ENCODE data around the gene SH3RF3.

The SH3RF3 gene

GRCh38 chr2:109332880-109333279 is 203.9 kb downstream of the SH3RF3 start:
- no peak for DNase-seq (ENCODE audit: low read depth in 2 of 2)

GRCh38 chr2:109333414-109334210 is 204.6 kb downstream of the SH3RF3 start:
- DNase-seq (ENCODE audit: low read depth in 2 of 2): no peak

GRCh38 chr2:109335631-109336176 is 206.7 kb downstream of the SH3RF3 start:
- DNase-seq (ENCODE audit: low read depth in 2 of 2): no peak

GRCh38 chr2:109336296-109336695 is 207.3 kb downstream of the SH3RF3 start:
- no peak for DNase-seq (ENCODE audit: low read depth in 2 of 2)

- DNase-seq (ENCODE audit: low read depth in 2 of 2): no peak
Observed at GRCh38 chr2:109337221-109337620, 208.2 kb downstream of the SH3RF3 start.

GRCh38 chr2:109339519-109339966 is 210.5 kb downstream of the SH3RF3 start:
- no peak for DNase-seq (ENCODE audit: low read depth in 2 of 2)

- no peak for DNase-seq (ENCODE audit: low read depth in 2 of 2)
Observed at GRCh38 chr2:109340381-109340780, 211.4 kb downstream of the SH3RF3 start.

- no peak for DNase-seq (ENCODE audit: low read depth in 2 of 2)
Observed at GRCh38 chr2:109341355-109342255, 212.6 kb downstream of the SH3RF3 start.

- no peak for DNase-seq (ENCODE audit: low read depth in 2 of 2)
Observed at GRCh38 chr2:109342256-109342850, 213.3 kb downstream of the SH3RF3 start.

GRCh38 chr2:109342930-109343329 is 213.9 kb downstream of the SH3RF3 start:
- DNase-seq (ENCODE audit: low read depth in 2 of 2): no peak

GRCh38 chr2:109343460-109343859 is 214.5 kb downstream of the SH3RF3 start:
- no peak for DNase-seq (ENCODE audit: low read depth in 2 of 2)

GRCh38 chr2:109344270-109344805 is 215.3 kb downstream of the SH3RF3 start:
- no peak for DNase-seq (ENCODE audit: low read depth in 2 of 2)

GRCh38 chr2:109345091-109345490 is 216.1 kb downstream of the SH3RF3 start:
- no peak for DNase-seq (ENCODE audit: low read depth in 2 of 2)

GRCh38 chr2:109345653-109346480 is 216.9 kb downstream of the SH3RF3 start:
- no peak for DNase-seq (ENCODE audit: low read depth in 2 of 2)

GRCh38 chr2:109346601-109347228 is 217.7 kb downstream of the SH3RF3 start:
- DNase-seq (ENCODE audit: low read depth in 2 of 2): no peak

- no peak for DNase-seq (ENCODE audit: low read depth in 2 of 2)
Observed at GRCh38 chr2:109347626-109348025, 218.6 kb downstream of the SH3RF3 start.

- DNase-seq (ENCODE audit: low read depth in 2 of 2): no peak
Observed at GRCh38 chr2:109348190-109348589, 219.2 kb downstream of the SH3RF3 start.

- no peak for DNase-seq (ENCODE audit: low read depth in 2 of 2)
Observed at GRCh38 chr2:109348671-109349502, 219.9 kb downstream of the SH3RF3 start.

Data from stimulated activated CD8-positive, alpha-beta memory T cell treated with anti-CD3 and anti-CD28 coated beads, Interleukin-15, amount 100 ng/mL, for 4 hours (primary cell).